Thymus (tissue), 11 donors: Measurements from ENCODE around the gene HMOX1. TPM values are rescaled to one million over a fixed set of nuclear protein-coding genes. Genes with fewer than 3 reads are reported as not detected.

Experiments used
- DNase-seq, 9 donors: peaks; one replicate each; pipeline ENCODE4 v3.0.0-alpha.2; 2013; ENCODE audit warnings: low spot score in 9 of 9, low read depth in 6 of 9, missing footprints in 1 of 9
- H3K27ac ChIP-seq, 2 donors: one replicate each; pipeline ENCODE4 v1.5.1; 2013; ENCODE audit warnings: control low read depth in 1 of 2, low read depth in 1 of 2, low read length in 1 of 2, mild to moderate bottlenecking in 1 of 2, moderate library complexity in 1 of 2
- H3K27me3 ChIP-seq, 2 donors: one replicate each; pipeline ENCODE4 v1.5.1; 2013; ENCODE audit warnings: low read length in 1 of 2; ENCODE audit not compliant: control insufficient read depth in 2 of 2, insufficient read depth in 1 of 2
- H3K36me3 ChIP-seq, 2 donors: one replicate each; pipeline ENCODE4 v1.5.1; 2013; ENCODE audit warnings: low read length in 1 of 2, mild to moderate bottlenecking in 1 of 2, moderate library complexity in 1 of 2; ENCODE audit not compliant: control insufficient read depth in 2 of 2, insufficient read depth in 2 of 2
- H3K4me1 ChIP-seq, 2 donors: one replicate each; pipeline ENCODE4 v1.5.1; 2013; ENCODE audit warnings: low read length in 2 of 2; ENCODE audit not compliant: control insufficient read depth in 2 of 2, insufficient read depth in 2 of 2
- H3K4me3 ChIP-seq, 2 donors: one replicate each; pipeline ENCODE4 v1.5.1; 2013; ENCODE audit warnings: low read length in 2 of 2, control low read depth in 1 of 2, mild to moderate bottlenecking in 1 of 2
- H3K9me3 ChIP-seq, 2 donors: one replicate each; pipeline ENCODE4 v1.5.1; 2013; ENCODE audit warnings: low read length in 1 of 2, mild to moderate bottlenecking in 1 of 2; ENCODE audit not compliant: control insufficient read depth in 2 of 2, insufficient read depth in 1 of 2
- WGBS: extraction: QIAGEN DNeasy Blood & Tissue Kit; methylation state at CpG from one replicate; pipeline ENCODE4 v1.1.7; 2013; 5-methylcytosine and 5-hydroxymethylcytosine counted together
- polyA plus RNA-seq: library from polyadenylated mRNA; stranded (reverse); fragments of 200-250 nt; gene quantifications from one replicate; pipeline ENCODE4 v1.2.3, GENCODE V29; 2013
- total RNA-seq: library from RNA; stranded (reverse); fragments of 120-200 nt; gene quantifications from one replicate; pipeline ENCODE4 v1.2.4, GENCODE V29; 2013
- donor health status: healthy.

The HMOX1 gene
- total and polyA plus RNA-seq, 2 donors, result 32.2 to 119 TPM

- Histone ChIP-seq H3K36me3 (peaks cover 0 to 37% of the 10 kb centered on the region in 2 donors), H3K9me3 (no peaks in the 10 kb centered on the region), H3K27me3 (peaks cover 2 to 7% of the 10 kb centered on the region in 2 donors), H3K4me3 (no peak overlapping the region), H3K4me1 (peaks cover 19 to 37% of the 10 kb centered on the region in 2 donors), H3K27ac (no peak overlapping the region)
- WGBS, result 97% methylated on average over 5 of the region's 5 CpGs
- DNase-seq, result no peak
Observed at GRCh38 chr22:35348703-35349102, 32.2 kb upstream of the HMOX1 start.

GRCh38 chr22:35349368-35349703, 31.6 kb upstream of the HMOX1 start:
- Histone ChIP-seq H3K4me3 (no peak overlapping the region), H3K9me3 (no peaks in the 10 kb centered on the region), H3K27ac (peak overlapping the region in 1 of 2 donors; percentile 5), H3K4me1 (peaks cover 19 to 37% of the 10 kb centered on the region in 2 donors), H3K36me3 (peaks cover 0 to 33% of the 10 kb centered on the region in 2 donors), H3K27me3 (peaks cover 2 to 7% of the 10 kb centered on the region in 2 donors)
- 54% methylated on average over 9 of the region's 9 CpGs for WGBS
- DNase-seq, result peak in 1 of 9 donors; percentile 51

DNA sequence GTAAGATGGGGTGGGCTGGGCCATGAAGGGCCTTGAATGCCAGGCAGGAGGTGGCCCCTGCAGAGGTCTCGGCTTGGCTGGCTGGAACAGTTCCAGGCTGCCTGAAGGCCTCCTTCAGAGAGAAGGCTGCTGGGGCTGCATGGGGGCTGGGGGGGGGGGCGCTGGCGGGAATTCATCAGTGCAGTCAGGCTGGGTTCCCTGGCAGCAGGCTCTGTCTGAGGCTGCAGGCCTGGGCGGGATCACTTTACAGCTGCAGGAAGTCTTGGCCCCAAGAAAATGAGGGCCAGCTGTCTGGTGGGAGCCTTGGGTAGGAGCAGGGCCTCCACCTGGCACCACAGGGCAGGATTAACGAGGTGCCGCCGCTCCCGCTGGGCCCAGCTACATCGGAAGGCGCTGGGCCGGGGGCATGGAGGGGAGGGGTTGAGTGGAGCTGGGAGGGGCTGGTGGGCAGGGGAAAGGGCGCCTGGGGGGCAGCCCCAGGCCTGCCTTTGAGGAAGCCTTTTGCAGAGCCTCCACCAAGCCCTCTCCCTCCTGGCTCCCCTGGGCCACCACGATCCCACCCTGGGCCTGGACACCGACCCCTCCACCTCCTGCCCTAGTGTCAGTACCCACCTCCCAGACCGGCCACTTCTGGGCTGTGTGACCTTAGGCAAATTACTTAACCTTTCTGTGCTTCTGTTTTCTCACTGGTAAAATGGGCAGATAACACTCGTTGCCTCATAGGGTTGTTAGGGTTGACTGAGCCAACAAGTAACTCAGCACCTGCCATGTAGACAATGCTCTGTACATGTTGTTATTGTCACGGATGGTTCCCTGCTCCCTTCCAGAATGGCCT, 31.0 kb upstream of the HMOX1 start:
- peak in 1 of 9 donors; percentile 46 for DNase-seq
- WGBS, result 39% methylated on average over 17 of the region's 17 CpGs
- peaks cover 19 to 37% of the 10 kb centered on the region in 2 donors for H3K4me1 ChIP-seq
- peaks cover 2 to 7% of the 10 kb centered on the region in 2 donors for H3K27me3 ChIP-seq
- no peaks in the 10 kb centered on the region for H3K9me3 ChIP-seq
- H3K4me3 ChIP-seq, result no peak overlapping the region
- peak overlapping the region in 1 of 2 donors; percentile 37 for H3K27ac ChIP-seq
- peaks cover 0 to 29% of the 10 kb centered on the region in 2 donors for H3K36me3 ChIP-seq

DNA sequence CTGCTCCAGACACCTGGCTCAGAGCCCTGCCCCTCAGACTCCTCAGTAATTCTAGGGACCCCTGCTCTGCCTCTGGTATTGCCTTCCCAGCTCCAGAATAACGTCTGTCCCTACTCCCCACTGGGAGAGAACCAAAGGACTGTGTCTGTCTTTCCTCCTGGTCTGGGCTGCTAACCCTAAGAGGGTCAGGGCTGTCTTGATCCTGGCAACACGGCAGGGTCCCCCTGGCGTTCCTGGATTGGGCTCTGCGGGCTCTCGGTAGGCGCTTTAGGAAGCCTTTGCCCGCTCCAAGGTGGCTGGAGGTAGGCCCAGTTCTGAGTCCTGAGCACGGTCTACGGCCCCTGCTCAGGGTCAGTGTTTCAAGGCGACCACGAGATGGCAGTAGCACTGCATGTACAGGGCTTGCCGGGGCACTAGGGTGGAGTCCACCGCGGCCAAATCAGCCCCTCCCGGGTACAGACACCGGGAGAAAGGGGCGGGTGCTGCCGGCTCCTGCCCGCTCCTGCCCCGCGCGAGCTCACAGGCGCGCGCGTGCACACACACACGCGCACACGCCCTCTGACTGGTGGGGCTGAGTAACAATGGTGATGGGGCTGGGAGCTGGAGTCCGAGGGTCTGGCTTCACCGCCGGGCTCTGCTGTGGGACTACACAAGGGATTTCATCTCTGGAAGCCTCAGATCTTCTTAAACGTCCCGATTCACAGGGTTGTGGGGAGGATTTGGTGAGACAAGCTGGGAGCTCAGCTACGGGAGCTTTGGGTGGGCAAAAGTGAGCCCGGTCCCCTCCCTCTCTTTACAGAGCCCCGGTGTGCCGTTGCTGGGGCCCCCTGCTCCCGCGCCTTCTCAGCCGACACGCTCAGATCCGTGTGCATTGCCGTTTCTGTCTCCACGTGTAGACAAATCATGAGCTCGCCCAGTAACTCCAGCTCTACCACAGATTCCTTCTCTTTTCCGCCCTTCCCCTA, 30.1 kb upstream of the HMOX1 start:
- Histone ChIP-seq H3K27me3 (peaks cover 2 to 7% of the 10 kb centered on the region in 2 donors), H3K4me3 (peak overlapping the region; percentile 45 to 49), H3K4me1 (peaks cover 19 to 37% of the 10 kb centered on the region in 2 donors), H3K36me3 (peaks cover 0 to 23% of the 10 kb centered on the region in 2 donors), H3K27ac (peak overlapping the region; percentile 37 to 68), H3K9me3 (no peaks in the 10 kb centered on the region)
- WGBS, result 5% methylated on average over 47 of the region's 47 CpGs
- peak; percentile 61 to 89 (median 76) for DNase-seq

GRCh38 chr22:35352214-35353111, 28.4 kb upstream of the HMOX1 start:
- Histone ChIP-seq H3K27ac (peak overlapping the region; percentile 64 to 67), H3K36me3 (peaks cover 0 to 6% of the 10 kb centered on the region in 2 donors), H3K9me3 (no peaks in the 10 kb centered on the region), H3K4me1 (peaks cover 19 to 37% of the 10 kb centered on the region in 2 donors), H3K4me3 (no peak overlapping the region), H3K27me3 (peaks cover 2 to 7% of the 10 kb centered on the region in 2 donors)
- WGBS, result 42% methylated on average over 19 of the region's 19 CpGs
- DNase-seq, result peak in 1 of 9 donors; percentile 51

DNA sequence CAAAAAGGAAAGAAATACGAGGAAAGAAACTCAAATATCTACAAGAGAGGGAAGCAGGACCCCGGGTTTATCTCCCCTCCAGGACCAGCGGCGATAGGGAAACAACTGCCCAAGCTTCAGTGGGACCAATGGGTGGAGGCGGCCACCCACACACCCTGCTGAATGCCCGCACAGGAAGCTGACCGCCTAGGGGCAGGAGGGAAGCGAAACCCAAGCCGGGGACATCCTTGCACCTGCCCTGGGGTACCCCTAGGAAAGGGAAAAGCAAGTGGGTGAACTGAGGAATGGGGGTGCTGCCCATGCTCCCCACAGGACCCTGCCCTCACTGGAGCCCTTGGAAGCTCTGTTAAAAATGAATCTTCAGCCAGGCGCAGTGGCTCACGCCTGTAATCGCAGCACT, 27.6 kb upstream of the HMOX1 start:
- H3K27ac ChIP-seq, result peak overlapping the region in 1 of 2 donors; percentile 24
- peaks cover 2 to 7% of the 10 kb centered on the region in 2 donors for H3K27me3 ChIP-seq
- no peak for DNase-seq
- 75% methylated on average over 12 of the region's 12 CpGs for WGBS
- H3K4me3 ChIP-seq, result no peak overlapping the region
- H3K36me3 ChIP-seq, result no peaks in the 10 kb centered on the region
- no peaks in the 10 kb centered on the region for H3K9me3 ChIP-seq
- peaks cover 19 to 37% of the 10 kb centered on the region in 2 donors for H3K4me1 ChIP-seq

GRCh38 chr22:35354068-35354467, 26.8 kb upstream of the HMOX1 start:
- no peak overlapping the region for H3K27ac ChIP-seq
- WGBS, result 95% methylated on average over 4 of the region's 4 CpGs
- no peaks in the 10 kb centered on the region for H3K9me3 ChIP-seq

DNA sequence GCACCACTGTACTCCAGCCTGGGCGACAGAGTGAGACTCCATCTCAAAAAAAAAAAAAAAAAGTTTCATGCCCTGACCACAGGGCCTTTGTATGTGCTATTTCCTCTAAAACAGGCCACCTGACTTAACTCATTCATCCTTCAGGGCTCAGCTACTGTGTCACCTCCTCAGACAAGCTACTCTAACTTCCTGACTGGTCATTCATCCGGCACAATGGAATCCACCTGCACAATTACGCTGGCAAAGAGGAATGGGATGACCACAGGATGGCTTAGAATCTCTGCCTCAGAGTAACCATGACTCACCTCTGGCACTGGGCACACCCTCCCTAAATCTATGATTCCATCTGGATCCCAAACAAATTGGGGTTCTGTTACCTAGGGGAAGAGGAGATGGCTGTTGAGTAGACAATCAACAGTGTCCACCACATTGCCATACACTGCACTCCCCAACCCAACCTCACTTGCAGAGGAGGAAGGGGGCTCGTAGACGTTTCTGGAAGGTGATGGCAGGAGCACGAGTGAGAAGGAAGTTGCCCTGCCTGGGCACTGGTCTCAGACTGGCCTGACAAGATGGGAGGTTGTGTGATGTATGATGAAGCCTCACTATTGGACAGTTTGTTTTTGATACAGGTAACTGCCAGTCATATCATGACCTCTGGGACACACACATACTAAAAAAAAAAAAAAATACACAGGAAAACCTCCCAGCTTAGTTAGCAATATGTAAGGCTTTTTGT, 22.8 kb upstream of the HMOX1 start:
- Histone ChIP-seq H3K4me1 (peaks cover under 1% of the 10 kb centered on the region in 2 donors), H3K36me3 (no peaks in the 10 kb centered on the region), H3K27me3 (no peaks in the 10 kb centered on the region), H3K27ac (no peak overlapping the region), H3K4me3 (no peak overlapping the region), H3K9me3 (no peaks in the 10 kb centered on the region)
- DNase-seq, result no peak
- 82% methylated on average over 6 of the region's 6 CpGs for WGBS

More at GRCh38 chr22:35354068-35354467, 26.8 kb upstream of the HMOX1 start:
- H3K4me1 ChIP-seq, result peaks cover 19 to 37% of the 10 kb centered on the region in 2 donors
- no peaks in the 10 kb centered on the region for H3K36me3 ChIP-seq
- no peak for DNase-seq
- no peak overlapping the region for H3K4me3 ChIP-seq
- peaks cover 2 to 7% of the 10 kb centered on the region in 2 donors for H3K27me3 ChIP-seq
